ENCODE results near the gene SELENOO.

DNA sequence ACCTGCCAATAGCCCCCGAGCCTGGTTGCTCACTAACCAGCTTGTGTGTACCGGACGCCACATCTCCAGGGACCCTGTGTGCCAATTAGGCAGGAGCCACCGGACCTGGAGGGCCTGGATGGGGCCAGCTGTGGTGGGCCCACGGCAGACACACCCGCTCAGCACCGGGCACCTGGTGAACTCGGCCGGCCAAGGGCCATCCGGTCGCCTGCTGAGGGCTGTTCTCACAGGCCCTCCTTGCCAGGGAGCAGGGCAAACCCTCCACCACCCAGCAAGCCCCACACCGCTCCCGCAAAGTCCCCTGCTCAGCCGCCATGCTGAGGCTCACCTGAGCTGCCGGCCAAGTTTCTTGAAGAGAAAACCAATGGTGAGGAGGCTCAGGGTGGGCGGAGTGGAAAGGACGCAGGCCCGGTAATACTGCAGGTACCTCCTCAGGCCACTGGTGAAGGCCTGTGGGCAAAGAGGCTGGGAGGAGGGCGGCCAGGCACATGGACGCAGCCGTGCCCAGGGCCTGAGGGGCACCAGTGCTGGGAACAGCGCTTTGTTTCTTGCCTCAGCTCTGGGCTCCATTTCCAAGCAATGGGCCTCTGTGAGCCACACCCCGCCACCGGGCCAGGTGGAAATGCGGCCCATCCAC, 26.9 kb downstream of the SELENOO start:
- TF ChIP-seq, protein P1, sequence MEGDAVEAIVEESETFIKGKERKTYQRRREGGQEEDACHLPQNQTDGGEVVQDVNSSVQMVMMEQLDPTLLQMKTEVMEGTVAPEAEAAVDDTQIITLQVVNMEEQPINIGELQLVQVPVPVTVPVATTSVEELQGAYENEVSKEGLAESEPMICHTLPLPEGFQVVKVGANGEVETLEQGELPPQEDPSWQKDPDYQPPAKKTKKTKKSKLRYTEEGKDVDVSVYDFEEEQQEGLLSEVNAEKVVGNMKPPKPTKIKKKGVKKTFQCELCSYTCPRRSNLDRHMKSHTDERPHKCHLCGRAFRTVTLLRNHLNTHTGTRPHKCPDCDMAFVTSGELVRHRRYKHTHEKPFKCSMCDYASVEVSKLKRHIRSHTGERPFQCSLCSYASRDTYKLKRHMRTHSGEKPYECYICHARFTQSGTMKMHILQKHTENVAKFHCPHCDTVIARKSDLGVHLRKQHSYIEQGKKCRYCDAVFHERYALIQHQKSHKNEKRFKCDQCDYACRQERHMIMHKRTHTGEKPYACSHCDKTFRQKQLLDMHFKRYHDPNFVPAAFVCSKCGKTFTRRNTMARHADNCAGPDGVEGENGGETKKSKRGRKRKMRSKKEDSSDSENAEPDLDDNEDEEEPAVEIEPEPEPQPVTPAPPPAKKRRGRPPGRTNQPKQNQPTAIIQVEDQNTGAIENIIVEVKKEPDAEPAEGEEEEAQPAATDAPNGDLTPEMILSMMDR (IDR thresholded peaks at IDR 0.05): no peak
- TF ChIP-seq POLR2A (IDR thresholded peaks at IDR 0.05): no peak

Data from Peyer's patch (tissue), 4 donors.